Measurements from ENCODE around the gene ZBTB26.

DNA sequence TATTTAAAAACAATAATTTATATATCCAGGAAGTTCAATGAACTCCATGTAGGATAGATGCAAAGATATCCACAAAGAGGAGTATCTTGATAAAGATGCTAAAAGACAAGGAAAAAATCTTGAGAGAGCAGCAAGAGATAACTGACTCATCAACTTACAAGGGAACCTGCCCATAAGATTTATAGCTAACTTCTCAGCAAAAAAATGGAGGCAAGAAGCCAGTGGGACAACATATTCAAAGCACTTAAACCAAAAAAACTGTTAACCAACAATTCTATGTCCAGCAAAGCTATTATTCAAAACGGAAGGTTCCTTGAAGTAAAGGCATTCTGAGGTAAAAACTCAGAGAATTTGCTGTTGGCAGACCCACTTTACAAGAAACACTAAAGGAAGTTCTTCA is 29.8 kb upstream of the ZBTB26 start:
- TF ChIP-seq, protein P1, sequence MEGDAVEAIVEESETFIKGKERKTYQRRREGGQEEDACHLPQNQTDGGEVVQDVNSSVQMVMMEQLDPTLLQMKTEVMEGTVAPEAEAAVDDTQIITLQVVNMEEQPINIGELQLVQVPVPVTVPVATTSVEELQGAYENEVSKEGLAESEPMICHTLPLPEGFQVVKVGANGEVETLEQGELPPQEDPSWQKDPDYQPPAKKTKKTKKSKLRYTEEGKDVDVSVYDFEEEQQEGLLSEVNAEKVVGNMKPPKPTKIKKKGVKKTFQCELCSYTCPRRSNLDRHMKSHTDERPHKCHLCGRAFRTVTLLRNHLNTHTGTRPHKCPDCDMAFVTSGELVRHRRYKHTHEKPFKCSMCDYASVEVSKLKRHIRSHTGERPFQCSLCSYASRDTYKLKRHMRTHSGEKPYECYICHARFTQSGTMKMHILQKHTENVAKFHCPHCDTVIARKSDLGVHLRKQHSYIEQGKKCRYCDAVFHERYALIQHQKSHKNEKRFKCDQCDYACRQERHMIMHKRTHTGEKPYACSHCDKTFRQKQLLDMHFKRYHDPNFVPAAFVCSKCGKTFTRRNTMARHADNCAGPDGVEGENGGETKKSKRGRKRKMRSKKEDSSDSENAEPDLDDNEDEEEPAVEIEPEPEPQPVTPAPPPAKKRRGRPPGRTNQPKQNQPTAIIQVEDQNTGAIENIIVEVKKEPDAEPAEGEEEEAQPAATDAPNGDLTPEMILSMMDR (IDR thresholded peaks at IDR 0.05 in 4 of 5, conservative IDR thresholded peaks at IDR 0.05 in 1 of 5), result no peak
- no peak for TF ChIP-seq POLR2A (IDR thresholded peaks at IDR 0.05)

All from gastrocnemius medialis (tissue), 4 donors.